ENCODE results near the gene DTX3. TPM values are rescaled to one million over a fixed set of nuclear protein-coding genes. Genes with fewer than 3 reads are reported as not detected.

Gene DTX3
- total RNA-seq, 1 donor from 2014 or later: 16.6 TPM

GRCh38 chr12:57620245-57620935 lies 15.8 kb downstream of the DTX3 start:
- DNase-seq: no peak

GRCh38 chr12:57620936-57621496 lies 16.4 kb downstream of the DTX3 start:
- no peak for DNase-seq

DNA sequence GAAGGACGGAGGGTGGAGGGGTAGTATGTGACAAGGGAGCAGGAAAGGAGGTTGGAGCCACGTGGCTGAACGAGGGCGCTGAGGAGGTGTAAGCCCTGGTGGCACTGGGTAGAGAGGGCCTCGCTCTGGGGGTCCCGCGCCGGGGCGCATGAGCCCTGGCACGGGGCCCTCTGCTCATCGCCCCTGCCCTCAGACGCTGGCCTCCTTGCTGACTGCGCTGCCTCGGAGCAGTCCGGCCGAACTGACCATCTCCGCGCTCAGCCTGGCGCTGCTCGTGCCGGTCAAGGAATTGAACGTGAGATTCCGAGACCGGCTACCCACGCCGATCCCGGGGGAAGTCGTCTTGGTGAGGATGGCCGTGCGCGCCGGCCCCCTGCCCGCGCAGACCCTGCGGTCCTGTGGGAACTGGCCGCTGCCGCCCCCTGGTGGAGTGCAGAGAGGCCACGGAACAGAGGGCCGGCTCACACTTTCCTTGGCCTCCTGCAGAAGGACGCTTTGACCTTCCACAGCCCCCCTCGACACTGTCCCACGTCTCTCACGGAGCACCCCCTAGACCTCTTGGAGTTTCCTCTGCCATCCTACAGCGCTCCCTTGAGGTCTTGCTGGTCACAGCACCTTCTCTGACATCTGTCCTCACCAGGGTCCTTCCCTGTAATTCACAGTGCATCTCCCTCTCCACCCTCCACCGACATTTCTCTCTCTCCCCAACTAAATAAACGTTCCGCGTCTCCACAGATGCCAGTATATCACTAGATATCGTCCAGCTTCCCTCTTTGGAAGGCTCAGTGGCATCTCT lies 17.1 kb downstream of the DTX3 start:
- no peak for DNase-seq

DNA sequence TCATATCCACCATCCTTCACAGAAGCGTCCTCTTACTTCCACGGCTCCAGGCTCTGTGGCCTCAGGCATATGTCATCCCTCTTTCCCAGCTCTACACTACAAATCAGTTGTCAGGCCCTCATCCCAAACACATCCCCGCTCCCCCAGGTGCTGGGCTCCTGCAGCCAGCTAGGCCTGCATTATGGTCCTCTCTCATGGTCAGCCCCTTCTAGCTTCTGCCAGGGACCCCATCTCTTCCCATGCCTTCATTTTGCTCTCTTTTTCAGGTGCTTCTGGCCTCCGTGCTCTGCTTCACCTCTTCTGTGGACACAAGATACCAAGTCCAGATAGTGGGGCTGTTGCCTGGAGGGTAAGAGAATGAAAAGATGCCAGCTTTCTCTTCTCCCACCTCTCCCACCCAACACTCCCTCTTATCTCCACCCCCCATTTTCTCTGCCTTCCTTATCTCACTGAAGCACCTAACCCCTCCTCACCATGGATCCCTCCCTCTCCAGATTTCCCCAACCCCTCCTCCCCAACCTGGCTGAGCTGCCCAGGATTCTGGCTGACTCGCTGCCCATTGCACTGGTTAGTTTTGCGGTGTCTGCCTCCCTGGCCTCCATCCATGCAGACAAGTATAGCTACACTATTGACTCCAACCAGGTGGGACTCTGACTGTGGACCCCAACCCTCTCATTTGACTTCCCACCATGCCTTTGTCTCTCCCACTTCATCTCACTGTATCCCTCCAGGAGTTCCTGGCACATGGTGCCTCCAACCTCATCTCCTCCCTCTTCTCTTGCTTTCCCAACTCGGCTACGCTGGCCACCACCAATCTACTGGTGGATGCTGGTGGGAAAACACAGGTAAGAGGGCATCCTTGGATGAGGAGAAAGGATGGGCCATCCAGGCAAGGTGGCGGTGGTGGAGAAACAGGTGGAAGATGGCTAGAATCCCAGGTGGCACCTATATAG lies 17.9 kb downstream of the DTX3 start:
- DNase-seq: no peak

GRCh38 chr12:57623385-57623784 lies 18.8 kb downstream of the DTX3 start:
- no peak for DNase-seq

DNA sequence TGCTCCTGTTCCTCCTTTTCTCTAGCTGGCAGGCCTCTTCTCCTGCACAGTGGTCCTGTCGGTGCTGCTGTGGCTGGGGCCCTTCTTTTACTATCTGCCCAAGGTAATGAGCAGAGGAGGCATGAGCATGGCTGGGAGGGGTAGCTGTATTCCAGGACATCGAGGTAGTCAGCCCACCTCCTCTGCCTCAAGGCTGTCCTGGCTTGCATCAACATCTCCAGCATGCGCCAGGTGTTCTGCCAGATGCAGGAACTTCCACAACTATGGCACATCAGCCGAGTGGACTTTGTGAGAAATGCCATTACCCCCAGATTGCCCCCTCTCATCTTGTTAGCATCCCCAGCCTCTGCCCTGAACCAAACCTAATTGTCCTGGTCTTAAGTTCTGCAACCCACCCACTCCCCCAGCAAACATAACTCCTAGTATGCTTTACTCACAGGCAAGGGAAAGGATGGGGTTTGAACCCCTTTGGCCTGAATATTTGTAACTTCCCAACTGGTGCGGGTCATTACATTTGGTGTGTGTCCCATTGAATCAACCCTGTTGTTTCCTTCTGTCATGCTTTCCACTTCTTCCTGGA lies 19.3 kb downstream of the DTX3 start:
- no peak for DNase-seq

- no peak for DNase-seq
Measured at GRCh38 chr12:57624441-57625220, 20.0 kb downstream of the DTX3 start.

DNA sequence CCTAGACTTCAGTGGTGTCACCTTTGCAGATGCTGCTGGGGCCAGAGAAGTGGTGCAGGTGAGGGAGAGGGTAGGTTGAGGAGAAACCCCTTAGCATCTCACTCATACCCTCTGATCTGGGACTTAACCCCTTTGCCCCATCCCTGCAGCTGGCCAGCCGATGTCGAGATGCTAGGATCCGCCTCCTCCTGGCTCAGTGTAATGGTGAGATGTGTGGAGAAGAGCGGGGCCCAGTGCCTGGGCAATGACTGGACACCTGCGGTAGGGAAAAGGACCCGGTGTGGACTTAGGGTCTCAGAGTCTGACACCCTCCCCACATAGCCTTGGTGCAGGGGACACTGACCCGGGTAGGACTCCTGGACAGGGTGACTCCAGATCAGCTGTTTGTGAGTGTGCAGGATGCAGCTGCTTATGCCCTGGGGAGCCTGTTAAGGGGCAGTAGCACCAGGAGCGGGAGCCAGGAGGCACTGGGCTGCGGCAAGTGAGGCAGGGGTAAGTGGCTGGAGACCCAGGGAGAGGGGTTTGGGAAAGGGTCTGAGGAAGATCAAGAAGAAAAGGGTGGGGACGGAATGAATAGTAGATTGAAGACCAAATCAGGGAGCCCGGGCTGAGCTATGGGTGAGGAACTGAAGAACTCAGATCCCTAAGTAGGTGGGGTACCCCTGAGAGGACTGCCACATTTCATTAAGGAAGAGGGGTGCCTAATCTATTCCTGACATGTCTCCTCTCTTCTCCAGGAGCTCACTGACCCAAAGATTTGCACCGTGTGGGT lies 20.8 kb downstream of the DTX3 start:
- no peak for DNase-seq

- DNase-seq: no peak
Measured at GRCh38 chr12:57626111-57626920, 21.7 kb downstream of the DTX3 start.

DNA sequence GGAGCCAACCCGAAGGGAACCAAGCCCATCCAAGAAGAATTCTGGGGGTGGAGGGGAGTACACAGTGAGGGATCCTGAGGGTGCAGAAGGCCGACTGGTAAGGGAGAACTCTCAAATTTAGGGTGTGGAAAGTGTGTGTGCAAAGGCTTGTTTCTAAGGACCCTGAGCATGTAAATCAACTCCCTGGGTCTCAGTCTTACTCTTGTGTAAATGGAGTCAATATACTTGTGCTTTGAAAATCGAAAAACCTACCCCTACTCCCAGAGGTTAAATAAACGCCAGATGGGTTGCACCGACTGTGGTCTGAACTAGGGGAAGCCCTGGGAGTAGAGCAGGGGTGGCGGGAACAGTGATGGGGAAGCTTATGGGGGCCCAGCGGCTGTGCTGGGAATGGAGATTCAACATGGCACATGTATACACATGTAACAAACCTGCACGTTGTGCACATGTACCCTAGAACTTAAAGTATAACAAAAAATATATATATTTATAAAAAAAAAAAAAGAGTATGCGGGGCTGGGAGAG lies 22.4 kb downstream of the DTX3 start:
- DNase-seq: no peak

DNA sequence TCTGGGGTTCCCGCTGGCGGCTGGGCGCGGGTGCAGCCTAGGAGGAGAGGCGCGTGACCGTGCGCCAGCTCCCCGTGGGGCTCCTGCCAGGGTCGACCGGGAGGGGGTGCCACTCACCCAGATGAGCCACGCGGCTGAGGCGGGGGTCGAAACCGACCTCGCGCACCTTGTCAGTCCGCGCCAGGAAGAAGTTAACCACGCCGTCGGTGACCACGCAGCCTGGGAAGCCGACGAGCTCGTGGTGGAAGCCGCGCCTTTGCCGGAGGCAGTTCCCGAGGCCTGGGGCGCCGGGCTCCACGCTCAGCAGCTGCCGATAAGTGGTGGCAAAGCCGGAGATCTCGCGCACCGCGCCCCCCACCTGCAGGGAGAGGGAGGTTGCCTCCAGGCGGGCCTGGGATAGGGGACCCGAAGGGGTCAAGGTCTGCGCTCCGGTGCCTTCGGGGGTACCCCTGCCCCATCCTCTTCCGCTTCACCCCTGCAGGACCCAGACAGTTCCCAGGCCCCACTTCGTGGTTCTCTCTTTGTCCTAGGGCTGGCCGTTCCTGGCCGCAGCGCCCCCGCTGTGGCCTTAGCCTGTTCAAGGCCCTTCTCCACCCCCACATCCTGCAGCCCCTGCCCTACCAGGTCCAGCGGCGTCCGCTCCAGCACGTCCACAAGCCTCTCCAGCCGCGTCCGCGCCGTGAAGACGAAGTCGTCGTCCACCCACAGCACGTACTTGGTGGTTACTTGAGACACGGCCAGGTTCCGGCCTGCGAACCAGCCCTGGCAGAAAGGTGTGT lies 23.1 kb downstream of the DTX3 start:
- no peak for DNase-seq

DNA sequence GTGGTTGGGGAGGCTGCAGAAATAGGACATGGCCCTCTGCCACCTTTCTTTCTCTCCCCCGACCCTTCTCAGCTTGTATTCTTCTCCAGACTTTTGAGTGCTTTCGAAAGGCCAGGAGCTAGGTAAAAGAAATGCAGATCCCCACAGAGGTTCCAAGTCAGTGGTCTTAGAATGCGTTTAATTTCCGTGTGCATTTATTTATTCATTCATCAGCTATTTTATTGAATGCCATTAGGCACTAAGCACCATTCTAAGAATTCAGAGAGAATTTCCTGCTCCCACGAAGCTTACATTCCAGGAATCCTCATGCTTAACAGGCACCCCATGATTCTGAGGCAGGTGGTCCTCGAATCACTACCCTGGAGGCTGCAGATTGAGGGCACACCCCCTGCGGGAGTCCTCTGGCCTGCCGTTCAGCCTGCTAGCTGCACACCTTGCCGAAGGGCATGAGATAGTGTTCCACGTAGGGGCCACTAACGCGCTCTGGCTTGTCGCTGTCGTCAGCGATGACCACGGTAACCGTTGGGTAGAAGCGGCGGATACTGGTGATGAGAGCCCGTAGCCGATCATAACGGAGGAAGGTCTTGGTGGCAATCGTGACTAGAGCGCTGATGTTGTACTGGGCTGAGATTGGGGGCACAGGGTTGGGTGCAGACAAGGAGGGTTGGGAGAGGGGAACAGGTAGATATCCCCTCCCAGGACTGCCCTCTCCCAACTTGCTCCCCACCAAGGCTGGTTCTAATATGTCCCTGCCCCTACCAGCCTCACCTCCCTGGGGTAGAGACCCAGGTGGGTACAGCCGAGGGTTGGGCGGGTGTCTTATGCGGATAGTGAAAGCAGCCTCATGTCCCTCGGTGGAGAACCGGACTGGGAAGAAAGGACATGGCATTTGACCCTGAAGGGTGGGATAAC lies 23.9 kb downstream of the DTX3 start:
- DNase-seq: no peak

DNA sequence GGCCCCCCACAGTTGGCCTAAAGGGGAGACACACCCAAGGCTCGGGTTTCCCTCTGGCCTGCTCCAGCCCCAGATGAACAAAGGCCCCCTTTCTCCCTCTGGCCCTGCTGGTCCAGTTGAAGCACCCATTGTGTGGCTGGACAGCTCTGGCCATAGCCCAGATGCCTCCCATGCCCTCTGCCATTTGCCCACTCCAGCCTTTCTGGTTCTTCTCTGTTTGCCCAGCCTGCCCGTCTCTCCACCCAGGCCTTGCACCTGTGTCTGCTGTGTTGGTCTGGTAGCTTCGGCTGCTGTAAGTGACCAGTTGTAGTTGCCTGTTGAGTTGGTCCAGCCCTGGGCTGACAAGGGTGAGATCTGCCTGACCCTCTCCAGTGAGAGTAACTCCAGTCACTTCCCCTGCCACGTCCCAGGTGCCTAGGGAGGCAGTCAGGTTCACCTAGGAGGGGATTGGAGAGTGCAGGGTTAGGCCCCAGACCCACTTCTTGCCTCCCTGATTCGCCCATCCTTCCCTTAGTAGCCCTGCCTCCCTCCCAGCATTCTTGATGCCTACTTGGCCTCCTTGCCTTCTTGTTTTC lies 25.4 kb downstream of the DTX3 start:
- no peak for DNase-seq

DNA sequence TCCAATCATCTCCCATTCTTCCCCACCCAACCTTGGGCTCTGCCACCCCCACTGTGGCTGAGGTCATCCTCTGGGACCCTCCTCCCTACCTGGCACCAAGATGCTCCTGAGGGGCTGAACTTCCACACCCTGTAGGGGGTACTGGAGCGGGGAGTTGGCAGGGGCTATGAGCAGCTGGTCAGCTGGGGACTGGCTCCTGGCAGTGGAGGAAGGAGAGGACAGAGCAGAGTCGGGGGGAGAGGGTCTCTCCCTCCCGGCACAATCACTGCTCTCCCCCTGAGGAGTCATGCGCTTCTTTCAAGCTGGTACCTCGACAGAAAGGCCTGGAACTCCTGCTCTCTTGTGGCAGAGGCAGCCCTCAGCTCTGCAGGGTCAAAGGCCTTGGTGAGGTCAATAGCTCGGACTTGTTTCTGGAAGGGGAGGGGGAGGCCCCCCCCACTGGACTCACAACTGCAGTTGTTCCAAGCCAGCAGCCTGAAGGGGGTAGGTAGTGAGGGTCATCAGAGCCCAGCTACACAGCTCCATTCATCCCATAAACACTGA lies 26.3 kb downstream of the DTX3 start:
- no peak for DNase-seq

DNA sequence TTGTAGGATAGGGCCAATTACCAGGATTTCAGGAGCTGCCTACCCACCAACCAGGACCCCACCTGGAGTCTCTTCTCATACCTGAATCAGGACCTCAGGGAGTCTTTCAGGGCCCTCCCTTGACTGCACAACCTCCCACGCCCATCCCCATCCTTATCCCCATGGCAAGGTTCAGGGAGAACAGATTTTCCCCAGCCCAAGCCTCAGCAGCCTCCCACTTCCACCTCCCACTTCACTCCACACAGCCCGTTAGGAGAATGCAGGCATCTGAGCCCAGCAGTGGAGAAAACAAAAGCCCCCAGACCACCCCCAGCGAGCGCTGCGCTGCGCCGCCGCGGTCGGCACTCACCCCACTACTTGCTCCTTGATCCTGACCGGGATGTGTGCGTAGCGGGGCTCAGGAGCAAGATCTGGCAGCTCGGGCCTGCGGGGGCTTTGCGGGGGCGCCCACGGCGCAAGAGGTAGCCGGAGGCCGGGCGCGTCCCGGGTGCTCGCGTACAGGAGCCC lies 27.0 kb downstream of the DTX3 start:
- DNase-seq: no peak
